ENCODE data around the gene MTTP. TPM values are rescaled to one million over a fixed set of nuclear protein-coding genes. Genes with fewer than 3 reads are reported as not detected.

Gene MTTP
- total and polyA plus RNA-seq, 10 donors, result 0.07 to 0.97 (median 0.12) TPM; not detected in 3

DNA sequence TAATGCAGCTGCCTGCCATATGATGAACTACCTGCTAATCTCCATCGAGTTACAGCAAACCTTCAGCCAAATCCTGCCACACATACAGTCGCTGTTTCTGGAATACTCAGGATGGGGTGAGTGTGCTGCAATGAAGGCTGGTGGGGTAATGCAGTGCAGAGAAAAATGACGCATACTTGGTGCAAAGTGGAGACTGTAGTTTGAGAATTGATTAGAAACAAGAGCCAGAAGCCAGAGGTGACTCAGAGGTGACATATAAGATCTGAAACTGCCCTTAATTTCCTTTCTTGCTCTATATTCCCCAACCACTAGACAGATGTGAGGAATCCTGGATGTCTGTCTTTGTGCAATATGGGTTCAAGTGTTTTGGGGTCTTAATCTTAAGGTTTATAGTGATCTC lies 61.0 kb downstream of the MTTP start:
- Histone ChIP-seq H3K4me3 (no peak overlapping the region), H3K4me1 (no peaks in the 10 kb centered on the region), H3K36me3 (no peaks in the 10 kb centered on the region), H3K27me3 (replicated peaks in 1 of 7) (no peaks in the 10 kb centered on the region), H3K27ac (no peak overlapping the region), H3K9me3 (no peaks in the 10 kb centered on the region)
- TF ChIP-seq, protein P1, sequence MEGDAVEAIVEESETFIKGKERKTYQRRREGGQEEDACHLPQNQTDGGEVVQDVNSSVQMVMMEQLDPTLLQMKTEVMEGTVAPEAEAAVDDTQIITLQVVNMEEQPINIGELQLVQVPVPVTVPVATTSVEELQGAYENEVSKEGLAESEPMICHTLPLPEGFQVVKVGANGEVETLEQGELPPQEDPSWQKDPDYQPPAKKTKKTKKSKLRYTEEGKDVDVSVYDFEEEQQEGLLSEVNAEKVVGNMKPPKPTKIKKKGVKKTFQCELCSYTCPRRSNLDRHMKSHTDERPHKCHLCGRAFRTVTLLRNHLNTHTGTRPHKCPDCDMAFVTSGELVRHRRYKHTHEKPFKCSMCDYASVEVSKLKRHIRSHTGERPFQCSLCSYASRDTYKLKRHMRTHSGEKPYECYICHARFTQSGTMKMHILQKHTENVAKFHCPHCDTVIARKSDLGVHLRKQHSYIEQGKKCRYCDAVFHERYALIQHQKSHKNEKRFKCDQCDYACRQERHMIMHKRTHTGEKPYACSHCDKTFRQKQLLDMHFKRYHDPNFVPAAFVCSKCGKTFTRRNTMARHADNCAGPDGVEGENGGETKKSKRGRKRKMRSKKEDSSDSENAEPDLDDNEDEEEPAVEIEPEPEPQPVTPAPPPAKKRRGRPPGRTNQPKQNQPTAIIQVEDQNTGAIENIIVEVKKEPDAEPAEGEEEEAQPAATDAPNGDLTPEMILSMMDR (IDR thresholded peaks at IDR 0.05 in 8 of 11, conservative IDR thresholded peaks at IDR 0.05 in 3 of 11), result no peak
- TF ChIP-seq POLR2AphosphoS5 (IDR thresholded peaks at IDR 0.05) (no peak), POLR2A (IDR thresholded peaks at IDR 0.05) (no peak)
- WGBS, 5 donors, result 80 to 91% (median 81%) methylated on average over 3 of the region's 3 CpGs
- DNase-seq, result no peak
- intact Hi-C loops (cut with DNase I; ENCODE audit: low total_unique reads), result no loop called here

DNA sequence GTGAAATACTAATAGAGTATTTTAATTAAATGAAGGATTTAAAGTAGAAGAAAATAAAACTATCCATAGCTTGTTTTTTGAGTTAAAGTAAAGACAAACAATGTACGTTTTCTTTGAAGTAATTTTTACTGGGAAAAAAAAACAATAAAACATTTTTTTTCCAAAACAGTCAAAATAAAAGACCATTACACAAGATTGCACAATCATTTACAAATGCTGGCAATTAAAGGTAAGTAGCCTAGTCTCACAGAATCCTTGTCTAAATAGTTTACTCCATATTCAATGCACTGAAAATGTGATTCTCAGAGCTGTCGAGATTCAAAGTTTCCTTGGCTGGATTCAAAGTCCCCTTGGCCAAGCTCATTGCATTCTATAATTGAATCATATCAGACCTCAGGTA lies 61.8 kb downstream of the MTTP start:
- 81 to 91% (median 87%) methylated on average over 2 of the region's 2 CpGs for WGBS, 5 donors
- DNase-seq, result no peak
- no peaks in the 10 kb centered on the region for H3K36me3 ChIP-seq

DNA sequence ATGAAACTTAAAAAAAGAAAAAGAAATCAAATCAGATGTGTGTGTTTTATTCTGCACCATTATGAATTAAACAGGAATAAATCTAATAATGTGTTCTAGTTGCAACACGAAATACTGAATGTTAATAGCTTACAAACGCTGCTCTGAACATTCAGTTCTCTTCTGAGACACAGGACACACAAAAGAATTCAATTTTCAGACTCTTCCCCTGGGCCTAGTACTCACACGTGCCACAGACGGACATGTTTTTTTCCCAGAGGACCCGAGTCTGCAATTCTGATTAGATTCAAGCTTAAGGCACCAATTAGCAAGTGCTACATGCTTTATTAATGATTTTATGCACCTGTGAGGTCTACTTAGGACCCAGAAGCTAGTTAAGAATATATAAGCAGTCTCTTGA lies 62.5 kb downstream of the MTTP start:
- no peak overlapping the region for H3K4me3 ChIP-seq
- H3K27me3 ChIP-seq (replicated peaks in 1 of 7), result no peaks in the 10 kb centered on the region
- H3K4me1 ChIP-seq, result no peaks in the 10 kb centered on the region
- whole genome bisulfite sequencing, 5 donors, result 62 to 84% (median 74%) methylated on average over 5 of the region's 5 CpGs
- H3K27ac ChIP-seq, result no peak overlapping the region
- no peaks in the 10 kb centered on the region for H3K36me3 ChIP-seq
- no peak for DNase-seq
- intact Hi-C loops (cut with DNase I; ENCODE audit: low total_unique reads), result no loop called here
- no peaks in the 10 kb centered on the region for H3K9me3 ChIP-seq
- TF ChIP-seq, protein P1 (IDR thresholded peaks at IDR 0.05 in 8 of 11, conservative IDR thresholded peaks at IDR 0.05 in 3 of 11), result no peak
- TF ChIP-seq POLR2A (IDR thresholded peaks at IDR 0.05) (no peak), POLR2AphosphoS5 (IDR thresholded peaks at IDR 0.05) (no peak)

More for the DNA sequence above, 61.8 kb downstream of the MTTP start:
- no peak overlapping the region for H3K27ac ChIP-seq
- TF ChIP-seq, protein P1 (IDR thresholded peaks at IDR 0.05 in 8 of 11, conservative IDR thresholded peaks at IDR 0.05 in 3 of 11), result no peak
- no peak for TF ChIP-seq POLR2AphosphoS5 (IDR thresholded peaks at IDR 0.05)
- no peaks in the 10 kb centered on the region for H3K27me3 ChIP-seq (replicated peaks in 1 of 7)
- intact Hi-C loops (cut with DNase I; ENCODE audit: low total_unique reads), result no loop called here
- H3K9me3 ChIP-seq, result no peaks in the 10 kb centered on the region
- no peak overlapping the region for H3K4me3 ChIP-seq
- no peaks in the 10 kb centered on the region for H3K4me1 ChIP-seq

DNA sequence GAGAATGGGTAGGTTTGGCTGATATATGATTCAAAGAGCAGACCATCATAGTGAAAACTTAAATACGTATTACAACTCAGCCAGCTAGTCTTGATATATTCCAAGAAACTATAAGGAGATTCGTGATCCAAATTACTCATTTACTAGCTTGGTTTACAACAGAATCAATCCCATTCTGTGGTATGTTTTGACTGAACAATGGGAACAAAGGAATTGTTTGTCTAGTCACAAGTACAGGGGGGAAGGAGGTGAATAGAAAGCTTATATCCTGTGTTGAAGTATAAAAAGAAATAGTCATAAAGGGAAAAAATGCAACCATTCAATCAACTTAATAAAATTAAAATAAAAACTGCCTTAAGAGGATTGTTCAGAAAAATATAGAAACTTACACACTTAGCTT lies 66.1 kb downstream of the MTTP start:
- Histone ChIP-seq H3K27ac (no peak overlapping the region), H3K4me3 (no peak overlapping the region), H3K27me3 (replicated peaks in 1 of 7) (no peaks in the 10 kb centered on the region), H3K9me3 (no peaks in the 10 kb centered on the region), H3K36me3 (no peaks in the 10 kb centered on the region), H3K4me1 (peaks cover 0 to 14% (median 0%) of the 10 kb centered on the region in 6 donors)
- WGBS, 5 donors, result 70 to 75% (median 72%) methylated on average over 2 of the region's 2 CpGs
- DNase-seq, result no peak
- TF ChIP-seq, protein P1 (IDR thresholded peaks at IDR 0.05 in 8 of 11, conservative IDR thresholded peaks at IDR 0.05 in 3 of 11), result no peak
- no peak for TF ChIP-seq POLR2AphosphoS5 (IDR thresholded peaks at IDR 0.05)
- no peak for TF ChIP-seq POLR2A (IDR thresholded peaks at IDR 0.05)
- intact Hi-C loops (cut with DNase I; ENCODE audit: low total_unique reads), result no loop called here

All from spleen (tissue), 11 donors.